Hepatocyte (in vitro differentiated cells): ENCODE measurements around the gene CORO7. TPM values are rescaled to one million over a fixed set of nuclear protein-coding genes. Genes with fewer than 3 reads are reported as not detected.
A peak's percentile ranks its signal among the peaks of the same experiment; 100 is the strongest.

ENCODE experiments used
- DNase-seq: peaks from one replicate; pipeline ENCODE4 v3.0.0-alpha.2; 2016; ENCODE audit warnings: low spot score
- H2AFZ ChIP-seq: fragments of 200-600 bp; sonication (generic); 2 replicates; pipeline ENCODE4 v1.6.0; 2016; ENCODE audit warnings: antibody characterized with exemption, mild to moderate bottlenecking
- H3K27ac ChIP-seq: fragments of 200-600 bp; sonication (generic); 2 replicates; pipeline ENCODE4 v1.5.1; 2016; ENCODE audit warnings: mild to moderate bottlenecking
- H3K27me3 ChIP-seq: fragments of 200-600 bp; sonication (generic); 2 replicates; pipeline ENCODE4 v1.6.1; 2016
- H3K36me3 ChIP-seq: fragments of 200-600 bp; sonication (generic); replicated peaks from 2 replicates; pipeline ENCODE4 v1.5.1; 2016; ENCODE audit warnings: low read depth; ENCODE audit not compliant: insufficient read depth
- H3K4me1 ChIP-seq: fragments of 200-600 bp; sonication (generic); 2 replicates; pipeline ENCODE4 v1.5.1; 2016; ENCODE audit warnings: mild to moderate bottlenecking, moderate library complexity; ENCODE audit not compliant: insufficient read depth
- H3K4me2 ChIP-seq: fragments of 200-600 bp; sonication (generic); 2 replicates; pipeline ENCODE4 v1.6.0; 2016
- H3K4me3 ChIP-seq: fragments of 200-600 bp; sonication (generic); 2 replicates; pipeline ENCODE4 v1.5.1; 2016; ENCODE audit warnings: mild to moderate bottlenecking
- H3K79me2 ChIP-seq: fragments of 200-600 bp; sonication (generic); 2 replicates; pipeline ENCODE4 v1.6.0; 2017; ENCODE audit warnings: mild to moderate bottlenecking
- H3K9me2 ChIP-seq: fragments of 200-600 bp; sonication (generic); replicated peaks from 2 replicates; pipeline ENCODE4 v1.6.0; 2017; ENCODE audit warnings: mild to moderate bottlenecking; ENCODE audit not compliant: insufficient read depth
- H3K9me3 ChIP-seq: fragments of 200-600 bp; sonication (generic); 2 replicates; pipeline ENCODE4 v1.5.1; 2016; ENCODE audit warnings: low read depth, mild to moderate bottlenecking
- H4K20me1 ChIP-seq: fragments of 200-600 bp; sonication (generic); 2 replicates; pipeline ENCODE4 v1.6.0; 2016; ENCODE audit warnings: mild to moderate bottlenecking; ENCODE audit not compliant: insufficient read depth, poor library complexity, severe bottlenecking
- CTCF ChIP-seq: fragments of 200-600 bp; sonication (generic); IDR thresholded peaks from 2 replicates; pipeline ENCODE4 v1.5.1; 2016; ENCODE audit warnings: antibody characterized with exemption, mild to moderate bottlenecking; ENCODE audit not compliant: poor library complexity
- EZH2 ChIP-seq: fragments of 200-600 bp; sonication (generic); IDR thresholded peaks from 2 replicates; pipeline ENCODE4 v1.6.1; 2016; ENCODE audit warnings: antibody characterized with exemption, mild to moderate bottlenecking, borderline replicate concordance
- EZH2phosphoT487 ChIP-seq: fragments of 200-600 bp; sonication (generic); IDR thresholded peaks from one replicate; pipeline ENCODE4 v1.6.1; 2018; ENCODE audit warnings: antibody characterized with exemption, mild to moderate bottlenecking, low read depth, moderate library complexity; ENCODE audit not compliant: unreplicated experiment, severe bottlenecking
- WGBS: methylation state at CpG from one replicate; pipeline ENCODE4 v1.1.6; 2016; ENCODE audit warnings: low lambda C conversion rate; ENCODE audit errors: missing lambda C conversion rate; 5-methylcytosine and 5-hydroxymethylcytosine counted together
- polyA plus RNA-seq: library from polyadenylated mRNA; unstranded; fragments of >200 nt; fragmentation: Nextera tagmentation; extraction: Ambion mirVana; gene quantifications from 2 replicates; pipeline ENCODE4 v1.2.1, GENCODE V29; 2016
- total RNA-seq: library from RNA; depleted of rRNA; stranded (reverse); fragments of >200 nt; gene quantifications from 2 replicates; pipeline ENCODE4 v1.2.3, GENCODE V29; 2014

CORO7 gene
- total and polyA plus RNA-seq, 2 experiments from 2014 or later: 18.2 to 33.3 TPM

DNA sequence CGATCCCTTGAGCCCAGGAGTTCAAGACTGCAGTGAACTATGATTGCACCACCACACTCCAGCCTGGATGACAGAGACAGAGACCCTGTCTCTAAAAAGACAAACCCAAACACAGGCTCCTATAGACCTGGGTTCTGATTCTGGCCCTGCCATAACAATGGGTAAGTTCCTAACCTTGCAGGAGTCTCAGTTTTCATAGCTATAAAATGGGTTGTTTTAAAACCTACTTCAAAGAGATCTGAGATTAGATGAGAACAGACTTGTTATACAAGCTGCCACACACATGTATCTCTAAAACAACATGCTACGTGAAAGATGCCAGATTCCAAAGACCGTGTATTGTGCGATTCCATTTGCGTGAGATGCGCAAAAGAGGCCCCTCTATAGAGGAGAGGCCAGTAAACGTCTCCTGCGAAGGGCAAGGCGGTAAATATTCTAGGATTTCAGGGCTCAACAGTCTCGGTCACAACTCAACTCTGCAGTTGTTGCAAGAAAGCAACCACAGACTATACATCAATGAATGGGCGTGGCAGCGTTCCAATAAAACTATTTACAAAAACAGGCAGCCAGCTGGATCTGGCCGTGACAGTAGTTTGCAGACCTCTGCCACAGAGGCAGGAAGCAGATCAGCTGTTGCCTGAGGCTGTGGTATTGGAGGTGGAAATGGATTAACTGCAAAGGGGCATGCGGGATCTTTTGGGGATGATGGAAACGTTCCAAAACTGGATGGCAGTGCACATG is 5.9 kb downstream of the CORO7 start:
- peaks cover 9% of the 10 kb centered on the region for H4K20me1 ChIP-seq
- H3K36me3 ChIP-seq: no peaks in the 10 kb centered on the region
- peaks cover 26% of the 10 kb centered on the region for H3K79me2 ChIP-seq
- H3K4me3 ChIP-seq: no peak overlapping the region
- H3K4me1 ChIP-seq: peaks cover 7% of the 10 kb centered on the region
- no peak overlapping the region for H2AFZ ChIP-seq
- H3K27ac ChIP-seq: peak overlapping the region; percentile 24
- TF ChIP-seq CTCF (no peak), EZH2phosphoT487 (no peak), EZH2 (no peak)
- H3K9me3 ChIP-seq: no peaks in the 10 kb centered on the region
- peak; percentile 72 for DNase-seq
- H3K27me3 ChIP-seq: no peaks in the 10 kb centered on the region
- H3K9me2 ChIP-seq: no peaks in the 10 kb centered on the region
- whole genome bisulfite sequencing: 66% methylated on average over 15 of the region's 15 CpGs
- no peak overlapping the region for H3K4me2 ChIP-seq

- peaks cover 14% of the 10 kb centered on the region for H3K79me2 ChIP-seq
- no peak overlapping the region for H3K4me3 ChIP-seq
- no peak overlapping the region for H2AFZ ChIP-seq
- no peak for DNase-seq
- no peaks in the 10 kb centered on the region for H3K9me2 ChIP-seq
- no peaks in the 10 kb centered on the region for H3K9me3 ChIP-seq
- 91% methylated on average over 18 of the region's 19 CpGs for WGBS
- no peaks in the 10 kb centered on the region for H3K36me3 ChIP-seq
- H4K20me1 ChIP-seq: no peaks in the 10 kb centered on the region
- no peak overlapping the region for H3K4me2 ChIP-seq
- no peaks in the 10 kb centered on the region for H3K27me3 ChIP-seq
- TF ChIP-seq CTCF (no peak), EZH2 (no peak), EZH2phosphoT487 (no peak)
- H3K27ac ChIP-seq: no peak overlapping the region
- H3K4me1 ChIP-seq: no peaks in the 10 kb centered on the region
These were observed 7.1 kb downstream of the CORO7 start for GRCh38 chr16:4409081-4409932.

DNA sequence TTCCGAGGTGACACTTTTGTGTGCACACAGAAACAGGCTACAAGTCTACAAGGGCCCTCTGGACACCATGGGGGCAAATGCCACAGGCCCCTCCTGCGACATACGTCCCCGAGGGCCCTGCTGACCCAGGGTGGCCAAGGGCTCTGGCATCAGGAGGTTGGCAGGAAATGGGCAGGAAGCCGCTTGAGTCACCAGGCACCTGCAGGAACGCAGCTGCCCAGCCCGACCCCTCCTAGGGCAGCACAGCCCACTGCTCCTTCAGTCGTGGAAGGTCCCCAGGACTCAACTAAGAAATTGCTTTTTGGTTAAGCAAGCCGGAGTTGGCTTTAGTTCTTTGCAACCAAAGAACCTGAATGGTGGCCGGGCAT is 8.1 kb downstream of the CORO7 start:
- WGBS: 98% methylated on average over 10 of the region's 10 CpGs
- Histone ChIP-seq H4K20me1 (no peaks in the 10 kb centered on the region), H3K79me2 (peaks cover 7% of the 10 kb centered on the region), H3K27ac (no peak overlapping the region), H3K36me3 (no peaks in the 10 kb centered on the region), H3K4me2 (no peak overlapping the region), H3K9me3 (no peaks in the 10 kb centered on the region), H3K4me3 (no peak overlapping the region), H2AFZ (no peak overlapping the region), H3K9me2 (no peaks in the 10 kb centered on the region), H3K4me1 (no peaks in the 10 kb centered on the region), H3K27me3 (no peaks in the 10 kb centered on the region)
- no peak for DNase-seq
- no peak for TF ChIP-seq EZH2phosphoT487
- TF ChIP-seq CTCF: no peak
- no peak for TF ChIP-seq EZH2
